Measurements from ENCODE around the gene NT5DC3.

The NT5DC3 gene

DNA sequence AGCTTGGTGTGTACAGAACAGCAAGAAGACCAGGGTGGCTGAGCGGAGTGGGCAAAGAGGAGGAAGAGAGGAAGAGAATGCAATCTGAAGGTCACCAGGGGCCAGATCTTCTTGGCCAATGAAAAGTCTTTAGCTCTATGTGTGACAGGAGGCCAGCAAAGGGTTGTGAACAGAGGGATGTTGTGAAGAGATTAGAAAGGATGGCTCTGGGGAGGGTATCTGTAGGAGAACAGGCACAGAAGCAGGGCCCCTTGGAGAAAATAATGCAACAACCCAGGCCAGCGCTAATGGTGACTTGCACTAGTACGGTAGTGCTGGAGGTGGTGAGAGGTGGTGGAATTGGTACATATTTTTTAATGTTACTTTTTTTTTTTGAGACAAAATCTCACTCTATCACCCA, 97.2 kb downstream of the NT5DC3 start:
- DNase-seq, result no peak

DNA sequence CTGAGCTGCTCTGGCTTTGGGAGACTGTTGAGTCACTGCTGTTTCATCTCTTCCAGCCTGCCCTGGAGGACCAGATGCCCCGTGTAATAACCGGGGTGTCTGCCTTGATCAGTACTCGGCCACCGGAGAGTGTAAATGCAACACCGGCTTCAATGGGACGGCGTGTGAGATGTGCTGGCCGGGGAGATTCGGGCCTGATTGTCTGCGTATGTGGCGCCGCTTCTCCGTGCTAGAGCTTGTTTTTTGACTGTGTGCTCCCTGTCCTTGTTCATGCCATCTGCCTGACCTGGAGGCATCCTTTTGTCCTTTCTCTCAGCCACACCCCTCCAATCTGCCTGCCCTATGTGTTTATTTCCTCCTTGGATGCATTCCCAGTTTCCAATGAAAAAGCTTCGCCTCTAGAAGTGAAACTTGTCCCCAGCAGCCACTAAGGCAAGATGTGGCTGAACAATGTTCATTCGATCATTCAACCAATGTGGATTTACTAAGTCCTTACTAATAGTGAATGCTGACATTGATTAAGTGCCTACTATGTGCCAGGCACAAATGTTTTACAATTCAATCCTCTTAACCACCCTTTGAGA, 98.6 kb downstream of the NT5DC3 start:
- no peak for DNase-seq

DNA sequence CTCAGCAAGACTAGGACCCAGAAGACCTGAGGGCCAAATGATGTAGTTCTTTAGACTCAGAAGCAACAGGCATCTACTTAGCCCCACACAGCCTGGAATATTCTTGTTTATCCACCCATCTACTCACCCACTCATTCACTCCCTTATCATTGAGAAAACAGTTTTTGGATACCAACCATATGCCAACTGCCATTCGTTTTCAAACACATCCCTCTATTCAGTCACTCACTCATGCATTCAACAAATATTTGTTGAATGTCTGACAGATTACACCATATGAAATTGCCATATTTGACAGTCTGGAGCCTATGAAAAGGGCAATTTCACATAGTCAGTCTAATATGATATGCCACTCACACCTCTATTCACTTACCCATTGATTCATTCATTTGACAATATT, 103.2 kb downstream of the NT5DC3 start:
- no peak for DNase-seq

DNA sequence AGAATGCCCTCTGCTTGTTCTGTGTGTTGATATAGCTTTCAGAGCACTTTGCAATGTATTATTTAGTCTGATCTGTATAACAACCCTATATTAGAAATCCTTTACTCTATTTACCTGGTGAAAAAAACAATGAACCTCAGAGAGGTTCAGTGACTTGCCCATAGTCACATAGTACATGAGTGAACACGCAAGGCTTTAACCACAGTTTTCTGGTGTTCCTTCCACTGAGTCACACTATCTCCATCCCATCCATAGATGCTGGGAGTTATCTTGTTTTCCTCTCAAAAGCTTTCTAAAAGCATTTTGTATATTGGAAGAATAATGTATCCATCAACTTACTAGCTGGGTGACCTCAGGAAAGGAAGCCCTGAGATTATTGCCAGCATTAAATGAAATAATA, 104.5 kb downstream of the NT5DC3 start:
- DNase-seq, result no peak

DNA sequence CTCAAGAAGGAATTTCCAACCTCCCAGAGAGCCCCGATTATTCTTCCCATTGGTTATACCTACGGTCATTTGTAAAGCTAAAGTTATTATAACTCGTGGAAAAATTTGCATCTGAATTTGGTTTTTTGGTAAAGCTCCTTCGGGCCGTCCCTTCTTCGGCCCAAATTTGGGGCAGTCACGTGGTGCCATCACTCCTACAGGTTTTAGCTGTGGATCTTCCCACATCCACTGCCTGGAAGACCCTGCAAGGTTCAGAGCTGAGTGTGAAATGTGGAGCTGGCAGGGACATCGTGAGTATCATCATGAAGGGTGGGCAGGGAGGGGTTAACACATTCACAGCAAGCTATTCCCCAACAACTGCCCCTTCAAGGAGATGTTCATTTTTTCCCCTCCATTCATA, 105.7 kb downstream of the NT5DC3 start:
- no peak for DNase-seq

DNA sequence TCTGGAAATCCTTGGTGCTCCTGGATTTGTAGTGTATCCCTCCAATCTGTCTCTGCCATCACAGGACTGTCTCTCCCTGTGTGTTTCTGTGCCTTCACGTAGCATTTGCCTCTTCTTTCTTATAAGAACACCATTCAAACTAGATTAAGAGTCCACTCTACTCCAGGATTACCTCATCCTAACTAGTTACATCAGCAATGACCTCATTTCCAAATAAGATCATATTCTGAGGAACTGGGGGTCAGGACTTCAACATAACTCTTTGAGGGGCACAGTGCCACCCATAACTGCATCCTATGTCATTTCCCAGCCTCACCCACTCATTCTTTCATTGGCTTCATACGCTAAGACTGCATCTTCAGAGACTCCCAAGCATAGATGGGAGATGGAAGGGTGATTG, 106.2 kb downstream of the NT5DC3 start:
- DNase-seq, result no peak

DNA sequence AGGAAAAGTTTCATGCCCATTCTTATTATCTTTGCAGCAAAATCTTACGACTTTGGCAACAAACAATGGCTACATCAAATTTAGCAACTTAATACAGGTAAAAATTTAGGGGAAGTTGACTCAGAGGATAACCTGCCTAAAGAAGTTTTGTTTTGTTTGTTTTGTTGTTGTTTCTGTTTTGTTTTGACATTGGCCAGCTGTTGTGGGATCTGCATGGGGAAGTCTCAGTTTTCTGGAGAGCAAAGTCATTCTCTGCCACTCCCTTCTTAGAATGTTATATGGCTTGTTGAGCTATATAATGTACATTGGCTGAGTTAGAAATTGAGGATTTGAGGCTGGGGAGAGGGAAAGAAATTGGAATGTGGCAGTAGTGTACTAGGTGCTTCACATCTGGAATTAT, 109.5 kb downstream of the NT5DC3 start:
- no peak for DNase-seq

DNA sequence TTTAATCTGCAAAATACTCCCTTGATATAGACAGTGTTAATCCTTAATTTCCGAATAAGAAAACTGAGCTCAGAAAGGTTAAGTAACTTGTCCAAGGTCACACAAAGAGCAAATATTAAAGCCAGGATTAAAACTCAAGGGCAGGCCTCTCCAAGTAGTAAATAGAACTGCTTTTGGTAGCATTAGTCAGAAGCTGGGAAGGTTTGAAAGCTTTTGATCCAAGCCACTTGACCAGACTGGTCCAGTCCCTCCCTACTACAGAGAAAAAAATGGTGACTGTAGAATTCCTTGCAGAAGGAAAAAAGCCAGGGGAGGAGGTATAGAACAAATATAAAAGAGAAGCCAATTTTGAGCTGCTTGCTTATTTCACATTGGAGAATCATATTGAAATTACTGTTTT, 111.5 kb downstream of the NT5DC3 start:
- no peak for DNase-seq

DNA sequence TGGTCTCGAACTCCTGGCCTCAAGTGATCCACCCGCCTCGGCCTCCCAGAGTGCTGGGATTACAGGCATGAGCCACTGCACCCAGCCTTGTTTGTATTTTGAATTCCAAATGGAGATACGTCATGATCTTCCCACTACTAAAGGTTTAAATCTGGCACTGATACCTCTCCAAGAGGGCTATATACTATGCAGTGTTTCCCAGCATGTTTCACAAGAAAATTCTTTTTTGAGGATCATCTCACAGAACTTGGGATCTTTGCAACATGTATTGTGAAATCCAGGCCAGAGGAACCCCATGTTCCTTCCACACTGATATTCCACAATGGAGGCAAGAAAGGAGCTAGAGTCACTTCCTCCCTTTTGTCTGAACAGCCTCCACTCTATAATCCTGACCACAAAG, 112.7 kb downstream of the NT5DC3 start:
- DNase-seq, result no peak

DNA sequence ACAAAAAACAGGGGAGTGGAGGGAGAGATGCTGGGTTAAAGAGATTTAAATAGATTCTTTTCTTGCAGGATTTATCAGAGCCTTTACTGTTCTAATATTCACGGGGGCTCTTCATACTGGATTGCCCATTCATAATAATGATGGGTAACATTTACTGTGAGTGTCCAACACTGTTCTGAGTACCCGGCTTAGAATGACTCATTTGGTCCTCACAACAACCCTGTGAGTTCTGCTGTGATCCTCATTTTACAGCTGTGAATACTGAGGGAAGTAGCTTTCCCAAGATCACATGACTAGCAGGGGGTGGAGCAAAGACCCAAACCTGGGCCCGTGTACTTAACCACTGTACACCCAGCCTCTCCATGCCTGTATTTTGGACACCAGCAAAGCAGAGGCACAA, 113.4 kb downstream of the NT5DC3 start:
- DNase-seq, result no peak

DNA sequence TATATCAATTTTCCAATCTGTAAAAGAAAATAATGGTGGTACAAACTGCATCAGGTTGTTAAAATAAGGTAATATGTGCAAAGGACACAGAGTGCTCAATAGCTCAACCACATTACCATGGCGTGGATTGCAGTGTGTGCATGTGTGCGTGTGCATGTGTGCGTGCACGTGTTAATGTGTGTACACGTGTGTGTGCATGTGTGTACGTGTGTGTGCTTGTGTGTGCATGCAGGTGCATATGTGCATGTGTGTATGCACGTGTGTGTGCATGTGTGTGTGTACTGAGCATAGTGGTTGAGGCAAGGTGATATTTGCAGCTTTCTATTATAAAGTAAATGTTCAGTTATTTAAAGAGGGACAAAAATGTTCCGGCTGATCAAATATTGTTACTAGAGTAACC, 115.6 kb downstream of the NT5DC3 start:
- no peak for DNase-seq
